SK-N-SH treated with all-trans-retinoic acid at 6 μM for 48 hours (cell line): ENCODE data around the gene ST6GALNAC3.

ENCODE experiments used
- ATAC-seq: fragments of 200-7000 bp; cut with Tn5 transposase; 3 replicates; pipeline ENCODE4 v1.9.1; 2020; ENCODE audit warnings: mild to moderate bottlenecking, moderate library complexity
- ARNTL ChIP-seq: fragments of 450-650 bp; formaldehyde crosslinking; IDR thresholded peaks from 2 replicates; pipeline ENCODE4 v1.5.0; 2020; ENCODE audit warnings: low read depth, mild to moderate bottlenecking, moderate library complexity, borderline replicate concordance
- BACH2 ChIP-seq: fragments of 250-450 bp; sonication (Bioruptor Pico); IDR thresholded peaks from 2 replicates; pipeline ENCODE4 v1.9.0; 2021; ENCODE audit warnings: mild to moderate bottlenecking, borderline replicate concordance
- ESRRG ChIP-seq: fragments of 250-450 bp; sonication (Bioruptor Pico); IDR thresholded peaks from 2 replicates; pipeline ENCODE4 v1.6.1; 2021; ENCODE audit warnings: mild to moderate bottlenecking
- GLIS3 ChIP-seq: fragments of 250-450 bp; sonication (Bioruptor Pico); IDR thresholded peaks from 2 replicates; pipeline ENCODE4 v1.5.0; 2020; ENCODE audit warnings: mild to moderate bottlenecking, moderate library complexity
- OSR1 ChIP-seq: fragments of 250-450 bp; sonication (Bioruptor Pico); IDR thresholded peaks from 2 replicates; pipeline ENCODE4 v1.8.0; 2022; ENCODE audit warnings: moderate library complexity, mild to moderate bottlenecking, inconsistent platforms
- PPARA ChIP-seq: fragments of 250-450 bp; sonication (Bioruptor Pico); IDR thresholded peaks from 2 replicates; pipeline ENCODE4 v1.5.0; 2020; ENCODE audit warnings: mild to moderate bottlenecking, borderline replicate concordance
- RARB ChIP-seq: fragments of 250-450 bp; sonication (Bioruptor Pico); IDR thresholded peaks from 2 replicates; pipeline ENCODE4 v1.8.0; 2021; ENCODE audit warnings: mild to moderate bottlenecking, moderate library complexity
- SNAI2 ChIP-seq: fragments of 250-450 bp; sonication (Bioruptor Pico); IDR thresholded peaks from 2 replicates; pipeline ENCODE4 v1.5.0; 2020; ENCODE audit warnings: mild to moderate bottlenecking, moderate library complexity
- TCF4 ChIP-seq: fragments of 250-450 bp; sonication (Bioruptor Pico); IDR thresholded peaks from 2 replicates; pipeline ENCODE4 v1.8.0; 2021; ENCODE audit warnings: mild to moderate bottlenecking, moderate library complexity, borderline replicate concordance
- TOX ChIP-seq: fragments of 250-450 bp; sonication (Bioruptor Pico); IDR thresholded peaks from 2 replicates; pipeline ENCODE4 v1.8.0; 2021; ENCODE audit warnings: mild to moderate bottlenecking, moderate library complexity, borderline replicate concordance
- ZC3H10 ChIP-seq: fragments of 250-450 bp; sonication (Bioruptor Pico); IDR thresholded peaks from 2 replicates; pipeline ENCODE4 v1.5.1; 2021; ENCODE audit warnings: mild to moderate bottlenecking, moderate library complexity
- ZFP3 ChIP-seq: fragments of 250-450 bp; sonication (Bioruptor Pico); IDR thresholded peaks from 2 replicates; pipeline ENCODE4 v1.5.0; 2020; ENCODE audit warnings: mild to moderate bottlenecking, moderate library complexity
- ZFP30 ChIP-seq: fragments of 450-650 bp; formaldehyde crosslinking; IDR thresholded peaks from 2 replicates; pipeline ENCODE4 v1.5.0; 2022; ENCODE audit warnings: mild to moderate bottlenecking, moderate library complexity
- ZNF565 ChIP-seq: fragments of 450-650 bp; formaldehyde crosslinking; conservative IDR thresholded peaks from 2 replicates; pipeline ENCODE4 v1.5.0; 2020; ENCODE audit warnings: low read depth, mild to moderate bottlenecking, moderate library complexity
- ZNF70 ChIP-seq: fragments of 450-650 bp; formaldehyde crosslinking; IDR thresholded peaks from 2 replicates; pipeline ENCODE4 v1.5.0; 2020; ENCODE audit warnings: mild to moderate bottlenecking, moderate library complexity
- TF ChIP-seq, protein P1 (sequence below): fragments of 250-450 bp; sonication (Bioruptor Pico); IDR thresholded peaks from 2 replicates; pipeline ENCODE4 v1.5.1; 2021; ENCODE audit warnings: mild to moderate bottlenecking, moderate library complexity
- TF ChIP-seq, protein P2 (sequence below): fragments of 250-450 bp; sonication (Bioruptor Pico); IDR thresholded peaks from 2 replicates; pipeline ENCODE4 v1.5.0; 2020; ENCODE audit warnings: mild to moderate bottlenecking, moderate library complexity
- TF ChIP-seq, protein P3 (sequence below): fragments of 250-450 bp; sonication (Bioruptor Pico); IDR thresholded peaks from 2 replicates; pipeline ENCODE4 v1.8.0; 2021; ENCODE audit warnings: low read depth, mild to moderate bottlenecking, moderate library complexity, borderline replicate concordance
- TF ChIP-seq, protein P4 (sequence below): fragments of 250-450 bp; sonication (Bioruptor Pico); IDR thresholded peaks from 2 replicates; pipeline ENCODE4 v1.8.0; 2020; ENCODE audit warnings: mild to moderate bottlenecking, moderate library complexity, borderline replicate concordance
- TF ChIP-seq, protein P5 (sequence below): fragments of 250-450 bp; sonication (Bioruptor Pico); IDR thresholded peaks from 2 replicates; pipeline ENCODE4 v1.5.1; 2020; ENCODE audit warnings: low read depth, mild to moderate bottlenecking, moderate library complexity

ST6GALNAC3 gene

DNA sequence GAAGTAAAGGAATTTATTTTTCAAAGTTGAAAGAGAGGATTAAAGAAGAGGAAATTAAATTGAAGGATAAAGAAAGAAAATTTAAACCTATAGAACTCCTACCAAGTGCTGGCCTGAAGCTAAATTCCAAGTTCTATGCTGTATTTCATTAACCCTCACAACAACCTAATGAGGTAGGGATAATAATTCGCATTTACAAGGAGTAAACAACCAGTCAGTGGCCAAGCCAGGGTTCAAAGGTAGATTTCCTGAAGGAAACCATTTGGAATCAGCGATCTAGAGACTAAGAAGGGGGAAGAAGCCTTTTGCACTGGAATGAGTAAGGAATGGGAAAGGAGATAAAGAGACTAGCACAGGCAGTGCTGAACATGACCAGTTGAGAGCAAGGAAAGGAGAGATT, 526.9 kb downstream of the ST6GALNAC3 start (continued):
- TF ChIP-seq, protein P1, sequence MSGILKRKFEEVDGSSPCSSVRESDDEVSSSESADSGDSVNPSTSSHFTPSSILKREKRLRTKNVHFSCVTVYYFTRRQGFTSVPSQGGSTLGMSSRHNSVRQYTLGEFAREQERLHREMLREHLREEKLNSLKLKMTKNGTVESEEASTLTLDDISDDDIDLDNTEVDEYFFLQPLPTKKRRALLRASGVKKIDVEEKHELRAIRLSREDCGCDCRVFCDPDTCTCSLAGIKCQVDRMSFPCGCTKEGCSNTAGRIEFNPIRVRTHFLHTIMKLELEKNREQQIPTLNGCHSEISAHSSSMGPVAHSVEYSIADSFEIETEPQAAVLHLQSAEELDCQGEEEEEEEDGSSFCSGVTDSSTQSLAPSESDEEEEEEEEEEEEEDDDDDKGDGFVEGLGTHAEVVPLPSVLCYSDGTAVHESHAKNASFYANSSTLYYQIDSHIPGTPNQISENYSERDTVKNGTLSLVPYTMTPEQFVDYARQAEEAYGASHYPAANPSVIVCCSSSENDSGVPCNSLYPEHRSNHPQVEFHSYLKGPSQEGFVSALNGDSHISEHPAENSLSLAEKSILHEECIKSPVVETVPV (CRISPR knock-in tag) = no peak
- TF ChIP-seq TCF4 (CRISPR knock-in tag) (no peak), BACH2 (CRISPR knock-in tag) (no peak), ESRRG (CRISPR knock-in tag) (no peak), OSR1 (CRISPR knock-in tag) (no peak), ZFP30 (no peak)

DNA sequence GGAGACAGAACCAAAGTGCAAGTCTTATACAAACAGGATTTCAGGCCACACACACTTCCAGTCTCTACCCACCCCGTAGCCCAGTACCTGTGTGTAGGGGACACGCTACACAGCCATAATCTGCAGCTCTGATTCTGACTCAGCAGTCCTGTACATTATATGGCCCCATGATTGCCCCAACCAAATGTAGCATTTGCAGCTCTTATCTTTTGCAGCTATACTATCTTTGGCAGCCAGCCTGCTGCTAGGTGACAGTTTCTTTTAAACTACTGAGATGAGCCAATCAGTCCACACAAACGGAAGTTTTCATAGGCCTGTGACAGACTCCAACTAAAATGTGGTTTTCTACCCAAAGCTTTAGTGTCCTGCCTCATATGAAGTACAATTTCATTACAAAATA, 533.2 kb downstream of the ST6GALNAC3 start:
- no peak for ATAC-seq
- no peak for TF ChIP-seq RARB
- TF ChIP-seq ZNF70 (CRISPR knock-in tag) = no peak
- TF ChIP-seq TOX (CRISPR knock-in tag) = no peak
- no peak for TF ChIP-seq ZFP30
- TF ChIP-seq, protein P2, sequence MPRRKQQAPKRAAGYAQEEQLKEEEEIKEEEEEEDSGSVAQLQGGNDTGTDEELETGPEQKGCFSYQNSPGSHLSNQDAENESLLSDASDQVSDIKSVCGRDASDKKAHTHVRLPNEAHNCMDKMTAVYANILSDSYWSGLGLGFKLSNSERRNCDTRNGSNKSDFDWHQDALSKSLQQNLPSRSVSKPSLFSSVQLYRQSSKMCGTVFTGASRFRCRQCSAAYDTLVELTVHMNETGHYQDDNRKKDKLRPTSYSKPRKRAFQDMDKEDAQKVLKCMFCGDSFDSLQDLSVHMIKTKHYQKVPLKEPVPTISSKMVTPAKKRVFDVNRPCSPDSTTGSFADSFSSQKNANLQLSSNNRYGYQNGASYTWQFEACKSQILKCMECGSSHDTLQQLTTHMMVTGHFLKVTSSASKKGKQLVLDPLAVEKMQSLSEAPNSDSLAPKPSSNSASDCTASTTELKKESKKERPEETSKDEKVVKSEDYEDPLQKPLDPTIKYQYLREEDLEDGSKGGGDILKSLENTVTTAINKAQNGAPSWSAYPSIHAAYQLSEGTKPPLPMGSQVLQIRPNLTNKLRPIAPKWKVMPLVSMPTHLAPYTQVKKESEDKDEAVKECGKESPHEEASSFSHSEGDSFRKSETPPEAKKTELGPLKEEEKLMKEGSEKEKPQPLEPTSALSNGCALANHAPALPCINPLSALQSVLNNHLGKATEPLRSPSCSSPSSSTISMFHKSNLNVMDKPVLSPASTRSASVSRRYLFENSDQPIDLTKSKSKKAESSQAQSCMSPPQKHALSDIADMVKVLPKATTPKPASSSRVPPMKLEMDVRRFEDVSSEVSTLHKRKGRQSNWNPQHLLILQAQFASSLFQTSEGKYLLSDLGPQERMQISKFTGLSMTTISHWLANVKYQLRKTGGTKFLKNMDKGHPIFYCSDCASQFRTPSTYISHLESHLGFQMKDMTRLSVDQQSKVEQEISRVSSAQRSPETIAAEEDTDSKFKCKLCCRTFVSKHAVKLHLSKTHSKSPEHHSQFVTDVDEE (CRISPR knock-in tag) = no peak
- no peak for TF ChIP-seq ARNTL (CRISPR knock-in tag)

DNA sequence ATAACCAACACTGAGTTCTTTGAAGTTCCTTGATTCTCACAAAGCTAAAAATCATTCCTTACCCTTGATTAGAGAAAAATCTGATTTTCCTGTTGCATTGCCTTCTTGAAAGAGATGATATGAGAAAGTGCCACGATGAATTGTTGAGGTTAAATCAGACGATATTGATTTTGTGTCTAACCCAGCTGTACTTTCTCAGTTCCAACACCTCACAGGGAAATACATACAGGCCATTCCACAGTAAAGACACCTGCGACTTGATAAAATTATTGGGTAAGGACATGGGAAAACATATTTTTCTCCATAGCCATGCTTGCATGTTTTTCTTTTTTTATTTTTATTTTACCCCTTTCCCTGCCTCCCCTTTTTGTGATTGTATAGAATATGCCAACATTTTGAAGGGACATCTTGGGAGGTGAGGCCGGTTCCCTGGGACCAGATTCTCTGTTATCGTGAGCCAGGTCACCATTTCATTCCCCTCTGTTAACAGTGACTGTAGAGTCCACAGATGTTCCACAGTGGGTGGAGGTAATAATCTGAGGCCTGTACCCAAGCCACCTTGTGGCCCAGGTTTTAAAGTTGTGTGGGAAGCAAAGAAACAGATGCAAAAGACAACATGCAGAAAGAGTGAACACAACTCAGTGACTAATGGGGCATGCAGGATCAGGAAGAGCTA, 537.4 kb downstream of the ST6GALNAC3 start:
- TF ChIP-seq, protein P1 (CRISPR knock-in tag) = no peak
- TF ChIP-seq ZC3H10 (CRISPR knock-in tag) (no peak), RARB (no peak), PPARA (CRISPR knock-in tag) (no peak)

DNA sequence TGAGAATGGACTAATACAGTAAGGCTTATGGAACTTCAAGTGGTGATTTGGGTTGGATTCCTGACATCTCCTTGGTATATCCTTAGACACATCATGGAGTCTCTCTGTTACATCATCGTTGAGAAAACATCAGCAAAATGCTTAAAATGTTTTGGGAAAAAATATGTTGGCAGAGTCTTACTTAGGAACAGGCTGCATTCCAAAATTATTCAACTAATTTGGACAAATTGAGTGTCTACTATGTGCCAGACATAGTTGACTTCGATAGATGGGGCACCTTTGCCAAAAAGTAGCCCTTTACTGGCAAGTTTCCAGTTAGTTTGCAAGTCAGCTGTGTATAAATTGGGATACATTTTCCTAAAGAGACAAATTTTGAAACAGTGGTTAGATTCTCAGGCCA, 539.3 kb downstream of the ST6GALNAC3 start:
- TF ChIP-seq ARNTL (CRISPR knock-in tag) (no peak), SNAI2 (CRISPR knock-in tag) (no peak), OSR1 (CRISPR knock-in tag) (no peak), ZNF565 (CRISPR knock-in tag) (no peak), ZFP3 (CRISPR knock-in tag) (no peak), TOX (CRISPR knock-in tag) (no peak), GLIS3 (CRISPR knock-in tag) (no peak), PPARA (CRISPR knock-in tag) (no peak), ESRRG (CRISPR knock-in tag) (no peak)
- TF ChIP-seq, protein P3, sequence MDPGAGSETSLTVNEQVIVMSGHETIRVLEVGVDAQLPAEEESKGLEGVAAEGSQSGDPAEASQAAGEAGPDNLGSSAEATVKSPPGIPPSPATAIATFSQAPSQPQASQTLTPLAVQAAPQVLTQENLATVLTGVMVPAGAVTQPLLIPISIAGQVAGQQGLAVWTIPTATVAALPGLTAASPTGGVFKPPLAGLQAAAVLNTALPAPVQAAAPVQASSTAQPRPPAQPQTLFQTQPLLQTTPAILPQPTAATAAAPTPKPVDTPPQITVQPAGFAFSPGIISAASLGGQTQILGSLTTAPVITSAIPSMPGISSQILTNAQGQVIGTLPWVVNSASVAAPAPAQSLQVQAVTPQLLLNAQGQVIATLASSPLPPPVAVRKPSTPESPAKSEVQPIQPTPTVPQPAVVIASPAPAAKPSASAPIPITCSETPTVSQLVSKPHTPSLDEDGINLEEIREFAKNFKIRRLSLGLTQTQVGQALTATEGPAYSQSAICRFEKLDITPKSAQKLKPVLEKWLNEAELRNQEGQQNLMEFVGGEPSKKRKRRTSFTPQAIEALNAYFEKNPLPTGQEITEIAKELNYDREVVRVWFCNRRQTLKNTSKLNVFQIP (CRISPR knock-in tag) = no peak
- TF ChIP-seq, protein P4, sequence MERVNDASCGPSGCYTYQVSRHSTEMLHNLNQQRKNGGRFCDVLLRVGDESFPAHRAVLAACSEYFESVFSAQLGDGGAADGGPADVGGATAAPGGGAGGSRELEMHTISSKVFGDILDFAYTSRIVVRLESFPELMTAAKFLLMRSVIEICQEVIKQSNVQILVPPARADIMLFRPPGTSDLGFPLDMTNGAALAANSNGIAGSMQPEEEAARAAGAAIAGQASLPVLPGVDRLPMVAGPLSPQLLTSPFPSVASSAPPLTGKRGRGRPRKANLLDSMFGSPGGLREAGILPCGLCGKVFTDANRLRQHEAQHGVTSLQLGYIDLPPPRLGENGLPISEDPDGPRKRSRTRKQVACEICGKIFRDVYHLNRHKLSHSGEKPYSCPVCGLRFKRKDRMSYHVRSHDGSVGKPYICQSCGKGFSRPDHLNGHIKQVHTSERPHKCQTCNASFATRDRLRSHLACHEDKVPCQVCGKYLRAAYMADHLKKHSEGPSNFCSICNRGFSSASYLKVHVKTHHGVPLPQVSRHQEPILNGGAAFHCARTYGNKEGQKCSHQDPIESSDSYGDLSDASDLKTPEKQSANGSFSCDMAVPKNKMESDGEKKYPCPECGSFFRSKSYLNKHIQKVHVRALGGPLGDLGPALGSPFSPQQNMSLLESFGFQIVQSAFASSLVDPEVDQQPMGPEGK (CRISPR knock-in tag) = no peak
- TF ChIP-seq, protein P5, sequence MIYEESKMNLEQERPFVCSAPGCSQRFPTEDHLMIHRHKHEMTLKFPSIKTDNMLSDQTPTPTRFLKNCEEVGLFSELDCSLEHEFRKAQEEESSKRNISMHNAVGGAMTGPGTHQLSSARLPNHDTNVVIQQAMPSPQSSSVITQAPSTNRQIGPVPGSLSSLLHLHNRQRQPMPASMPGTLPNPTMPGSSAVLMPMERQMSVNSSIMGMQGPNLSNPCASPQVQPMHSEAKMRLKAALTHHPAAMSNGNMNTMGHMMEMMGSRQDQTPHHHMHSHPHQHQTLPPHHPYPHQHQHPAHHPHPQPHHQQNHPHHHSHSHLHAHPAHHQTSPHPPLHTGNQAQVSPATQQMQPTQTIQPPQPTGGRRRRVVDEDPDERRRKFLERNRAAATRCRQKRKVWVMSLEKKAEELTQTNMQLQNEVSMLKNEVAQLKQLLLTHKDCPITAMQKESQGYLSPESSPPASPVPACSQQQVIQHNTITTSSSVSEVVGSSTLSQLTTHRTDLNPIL = no peak
- TF ChIP-seq, protein P1 (CRISPR knock-in tag) = no peak
- ATAC-seq = no peak

More for the DNA sequence above, 537.4 kb downstream of the ST6GALNAC3 start:
- no peak for ATAC-seq
